Measurements from ENCODE around the gene TICAM1.
"Not testable (repeated sequence)": the region's sequence is repeated elsewhere in the genome, so short reads cannot be mapped to it uniquely, and the experiment has no call there.

Gene TICAM1

GRCh38 chr19:4831304-4831978 lies at the start of gene TICAM1:
TICAM1 (minus strand) TSS chr19:4831712; CDS start chr19:4818377, 13,335 bp downstream.
- peak; percentile 85 for DNase-seq (ENCODE audit: low spot score)

- no peak for DNase-seq (ENCODE audit: low spot score)
Observed at GRCh38 chr19:4879041-4879440, 47.5 kb upstream of the TICAM1 start.

GRCh38 chr19:4878491-4878968 lies 47.0 kb upstream of the TICAM1 start:
- DNase-seq (ENCODE audit: low spot score), result peak; percentile 17

- peak; percentile 26 for DNase-seq (ENCODE audit: low spot score)
Observed at GRCh38 chr19:4877753-4878490, 46.4 kb upstream of the TICAM1 start.

GRCh38 chr19:4873930-4874329 lies 42.4 kb upstream of the TICAM1 start:
- DNase-seq (ENCODE audit: low spot score), result no peak

- no peak for DNase-seq (ENCODE audit: low spot score)
Observed at GRCh38 chr19:4871711-4872110, 40.2 kb upstream of the TICAM1 start.

GRCh38 chr19:4870025-4870700 lies 38.7 kb upstream of the TICAM1 start:
- DNase-seq (ENCODE audit: low spot score), result peak; percentile 82

- DNase-seq (ENCODE audit: low spot score), result no peak
Observed at GRCh38 chr19:4868286-4868834, 36.8 kb upstream of the TICAM1 start.

- DNase-seq (ENCODE audit: low spot score), result peak; percentile 100
Observed at GRCh38 chr19:4867534-4868285, 36.2 kb upstream of the TICAM1 start, which contains the start of gene PLIN3. PLIN3 (minus strand) TSS chr19:4867667; CDS start chr19:4861394, 6,273 bp downstream.

- DNase-seq (ENCODE audit: low spot score), result peak; percentile 59
Observed at GRCh38 chr19:4866595-4867424, 35.3 kb upstream of the TICAM1 start.

- DNase-seq (ENCODE audit: low spot score), result no peak
Observed at GRCh38 chr19:4861147-4861546, 29.6 kb upstream of the TICAM1 start.

GRCh38 chr19:4859697-4860096 lies 28.2 kb upstream of the TICAM1 start:
- no peak for DNase-seq (ENCODE audit: low spot score)

GRCh38 chr19:4856468-4856867 lies 25.0 kb upstream of the TICAM1 start:
- DNase-seq (ENCODE audit: low spot score), result not testable (repeated sequence)

GRCh38 chr19:4853506-4853905 lies 22.0 kb upstream of the TICAM1 start:
- DNase-seq (ENCODE audit: low spot score), result not testable (repeated sequence)

- no peak for DNase-seq (ENCODE audit: low spot score)
Observed at GRCh38 chr19:4852484-4852883, 21.0 kb upstream of the TICAM1 start.

- peak; percentile 77 for DNase-seq (ENCODE audit: low spot score)
Observed at GRCh38 chr19:4851551-4852290, 20.2 kb upstream of the TICAM1 start.

GRCh38 chr19:4849019-4849418 lies 17.5 kb upstream of the TICAM1 start:
- no peak for DNase-seq (ENCODE audit: low spot score)

GRCh38 chr19:4847190-4847973 lies 15.9 kb upstream of the TICAM1 start:
- no peak for DNase-seq (ENCODE audit: low spot score)

- not testable (repeated sequence) for DNase-seq (ENCODE audit: low spot score)
Observed at GRCh38 chr19:4845975-4846374, 14.5 kb upstream of the TICAM1 start.
